GM18508 (cell line): ENCODE results near the gene PALM.
"Not testable (repeated sequence)": the region's sequence is repeated elsewhere in the genome, so short reads cannot be mapped to it uniquely, and the experiment has no call there.

Experiments used
- ATAC-seq: cut with Tn5 transposase; IDR thresholded peaks from one replicate; pipeline ENCODE4 v1.9.1; 2021; ENCODE audit warnings: moderate number of reproducible peaks; ENCODE audit not compliant: insufficient read depth, unreplicated experiment

PALM gene, protein sequence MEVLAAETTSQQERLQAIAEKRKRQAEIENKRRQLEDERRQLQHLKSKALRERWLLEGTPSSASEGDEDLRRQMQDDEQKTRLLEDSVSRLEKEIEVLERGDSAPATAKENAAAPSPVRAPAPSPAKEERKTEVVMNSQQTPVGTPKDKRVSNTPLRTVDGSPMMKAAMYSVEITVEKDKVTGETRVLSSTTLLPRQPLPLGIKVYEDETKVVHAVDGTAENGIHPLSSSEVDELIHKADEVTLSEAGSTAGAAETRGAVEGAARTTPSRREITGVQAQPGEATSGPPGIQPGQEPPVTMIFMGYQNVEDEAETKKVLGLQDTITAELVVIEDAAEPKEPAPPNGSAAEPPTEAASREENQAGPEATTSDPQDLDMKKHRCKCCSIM

GRCh38 chr19:708154-709143 is at the start of gene PALM:
Gene PALM, plus strand, starts transcription at chr19:708935. Its CDS starts 212 bp downstream, at chr19:709147.
- ATAC-seq: no peak

DNA sequence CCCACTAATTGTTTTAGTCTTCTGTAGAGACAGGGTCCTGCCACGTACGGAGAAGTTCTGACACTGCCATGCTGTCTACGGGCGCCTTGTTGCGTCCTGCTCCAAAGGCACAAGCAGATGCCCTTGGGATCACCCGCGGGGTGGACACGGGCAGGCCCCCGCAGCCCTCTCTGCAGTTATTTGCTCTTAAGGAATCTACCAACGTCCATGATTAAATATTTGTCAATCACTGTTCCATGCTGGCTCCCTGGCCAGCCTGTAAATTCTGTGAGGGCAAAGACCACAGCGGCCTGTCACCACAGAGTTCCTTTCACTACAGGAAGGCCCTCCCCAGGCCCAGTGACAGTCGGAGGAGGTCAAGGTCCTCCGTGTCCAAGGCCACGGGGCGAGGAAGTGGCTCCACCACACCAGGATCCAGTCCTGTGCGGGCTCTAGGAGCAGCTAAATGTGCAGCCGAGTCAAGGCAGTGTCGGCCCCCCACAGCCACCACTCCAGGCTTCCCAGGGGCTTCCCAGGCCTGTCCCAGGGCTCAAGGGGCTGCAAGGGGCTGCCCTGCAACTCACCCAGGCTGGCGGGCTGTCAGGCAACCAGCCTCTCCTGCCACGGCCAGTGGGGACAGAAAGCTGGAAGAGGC is 47.8 kb upstream of the PALM start:
- no peak for ATAC-seq

DNA sequence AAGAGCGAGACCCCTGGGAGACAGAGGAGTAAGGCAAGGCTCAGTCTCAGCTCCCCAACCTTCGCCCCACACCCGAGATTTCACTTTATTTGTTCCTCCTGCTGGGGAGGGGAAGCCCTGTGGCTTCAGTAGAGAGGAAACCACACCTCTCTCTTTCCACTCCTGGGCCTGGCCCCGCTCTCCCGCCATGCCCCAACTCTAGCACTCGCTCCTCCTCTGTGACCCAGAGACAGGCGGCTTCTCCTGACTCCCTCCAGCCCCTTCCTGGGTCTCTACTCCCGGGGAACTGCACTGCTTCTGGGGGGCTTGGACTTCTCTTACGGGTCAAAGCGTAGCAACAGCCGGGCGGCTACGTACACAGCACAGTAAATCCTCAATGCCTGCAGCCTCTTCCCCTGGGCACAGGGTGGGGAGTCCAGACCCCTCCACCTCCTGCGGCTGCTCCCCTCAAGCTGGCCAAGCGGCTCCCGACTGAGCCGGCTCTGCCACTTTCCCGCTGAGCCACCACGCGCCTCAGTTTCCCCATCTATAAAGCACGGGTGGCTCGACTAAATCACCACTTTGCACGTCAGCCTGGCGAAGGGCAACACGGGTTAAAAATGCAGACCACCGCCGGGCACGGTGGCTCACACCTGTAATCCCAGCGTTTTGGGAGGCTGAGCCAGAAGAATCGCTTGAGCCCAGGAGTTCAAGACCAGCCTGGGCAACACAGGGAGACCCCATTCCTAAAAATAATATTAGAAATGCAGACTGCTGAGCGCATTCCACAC is 47.1 kb upstream of the PALM start:
- no peak for ATAC-seq

DNA sequence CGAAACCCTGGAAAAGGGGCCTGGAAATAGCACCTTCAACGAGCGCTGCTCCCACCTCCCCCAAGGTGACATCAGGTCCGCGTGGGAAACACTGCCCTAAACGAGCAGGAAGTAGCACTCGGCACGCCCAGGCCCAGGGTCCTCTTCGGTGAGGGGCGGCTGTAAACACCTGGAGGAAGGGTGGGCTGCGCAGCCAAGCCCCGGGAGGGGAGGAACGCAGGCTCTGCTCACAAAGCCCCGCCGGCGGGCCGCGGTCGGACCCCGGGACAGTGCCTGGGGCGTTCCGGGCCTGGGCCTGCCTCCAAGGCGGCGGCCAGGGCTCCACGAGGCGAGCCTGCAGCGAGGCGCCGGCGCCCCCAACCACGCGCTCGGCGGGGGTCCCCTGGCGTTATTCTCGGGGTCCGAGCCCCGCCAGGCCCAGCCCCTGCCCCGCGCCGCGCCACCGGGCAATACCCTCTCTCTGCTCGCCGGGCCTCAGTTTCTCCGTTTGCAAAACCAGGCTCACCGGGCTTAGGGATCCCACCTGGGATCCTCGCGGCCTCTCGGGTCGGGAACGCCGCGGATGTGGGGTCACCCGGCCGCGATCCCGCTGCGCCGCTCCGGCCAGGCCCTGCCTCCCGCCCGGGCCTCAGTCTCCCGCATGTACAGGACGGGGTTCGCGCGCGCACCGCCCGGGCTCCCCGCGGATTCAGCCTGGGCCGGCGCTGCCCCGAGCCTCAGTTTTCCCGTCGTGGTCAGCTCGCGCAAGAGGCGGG is 46.4 kb upstream of the PALM start:
- no peak for ATAC-seq

GRCh38 chr19:662962-663681 is 45.6 kb upstream of the PALM start, which contains the start of gene RNF126:
Gene RNF126, minus strand, starts transcription at chr19:663214. Its CDS starts 93 bp downstream, at chr19:663121.
- no peak for ATAC-seq

DNA sequence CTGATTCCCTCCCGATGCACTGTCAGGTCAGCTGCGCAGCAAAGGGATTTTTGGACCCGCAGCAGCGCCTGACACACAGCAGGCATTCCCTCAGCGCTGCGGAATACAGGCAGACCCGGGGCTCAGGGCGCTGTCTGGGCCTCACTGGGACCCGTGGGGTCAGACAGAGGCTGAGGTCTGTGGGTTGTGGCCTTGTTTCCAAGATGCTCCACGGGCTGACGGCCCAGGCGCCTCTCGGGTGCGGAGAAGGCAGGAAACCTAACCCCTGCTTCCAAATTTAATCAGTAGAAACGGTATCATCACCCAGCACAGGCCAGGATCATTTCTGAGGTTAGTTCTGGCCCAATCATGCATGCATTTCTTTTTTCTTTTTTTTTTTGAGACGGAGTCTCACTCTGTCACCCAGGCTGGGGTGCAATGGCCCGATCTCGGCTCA is 45.0 kb upstream of the PALM start:
- no peak for ATAC-seq

DNA sequence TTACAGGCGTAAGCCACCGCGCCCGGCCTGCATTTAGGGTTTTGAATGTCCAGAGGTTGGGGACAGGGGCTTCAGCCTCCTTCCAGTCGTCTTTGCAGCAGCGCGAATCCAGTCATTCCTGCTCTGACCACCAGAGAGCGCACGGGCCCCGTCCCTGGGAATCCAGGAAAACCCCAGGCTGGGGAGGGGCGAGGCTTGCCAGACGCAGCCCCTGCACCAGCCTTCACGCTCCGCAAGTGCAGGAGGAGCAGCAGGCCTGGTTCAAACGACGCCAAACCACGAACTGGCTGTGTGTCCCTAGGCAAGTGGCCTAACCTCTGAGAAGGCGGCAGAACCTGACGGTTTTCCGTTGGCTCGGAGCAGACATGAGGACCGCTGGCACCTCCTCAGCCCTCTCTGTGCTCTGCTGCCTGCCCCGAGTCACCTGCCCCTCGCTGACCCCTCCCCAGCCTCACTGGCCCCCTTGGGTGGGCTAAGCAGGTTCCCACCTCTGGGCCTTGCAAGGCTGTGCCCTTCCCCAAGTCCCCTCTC is 43.8 kb upstream of the PALM start:
- no peak for ATAC-seq

- not testable (repeated sequence) for ATAC-seq
Measured at GRCh38 chr19:666985-667573, 41.7 kb upstream of the PALM start.

- ATAC-seq: not testable (repeated sequence)
Measured at GRCh38 chr19:668675-669434, 39.9 kb upstream of the PALM start.

DNA sequence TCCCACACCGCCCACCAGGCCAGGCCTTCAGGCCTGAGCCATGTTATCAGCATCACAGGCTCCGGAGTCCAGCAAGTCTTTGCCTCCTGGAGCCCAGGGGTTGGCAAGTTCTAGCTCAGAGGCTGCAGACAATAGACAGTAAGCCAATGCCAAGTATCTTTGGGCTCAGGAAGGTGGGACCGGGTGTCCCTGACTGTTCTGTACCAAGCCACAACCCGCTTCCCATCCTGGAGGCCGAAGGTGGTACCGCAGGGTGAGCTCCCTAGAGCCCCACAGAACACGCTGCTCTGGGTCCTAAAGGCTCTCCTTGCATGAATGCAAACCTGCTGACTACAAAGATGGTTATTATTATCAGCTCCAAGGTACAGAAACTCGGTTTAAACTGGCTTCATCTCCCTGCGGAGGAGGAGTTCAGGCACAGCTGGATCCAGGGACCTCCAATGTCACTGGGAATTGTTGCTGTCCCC is 38.1 kb upstream of the PALM start:
- no peak for ATAC-seq

DNA sequence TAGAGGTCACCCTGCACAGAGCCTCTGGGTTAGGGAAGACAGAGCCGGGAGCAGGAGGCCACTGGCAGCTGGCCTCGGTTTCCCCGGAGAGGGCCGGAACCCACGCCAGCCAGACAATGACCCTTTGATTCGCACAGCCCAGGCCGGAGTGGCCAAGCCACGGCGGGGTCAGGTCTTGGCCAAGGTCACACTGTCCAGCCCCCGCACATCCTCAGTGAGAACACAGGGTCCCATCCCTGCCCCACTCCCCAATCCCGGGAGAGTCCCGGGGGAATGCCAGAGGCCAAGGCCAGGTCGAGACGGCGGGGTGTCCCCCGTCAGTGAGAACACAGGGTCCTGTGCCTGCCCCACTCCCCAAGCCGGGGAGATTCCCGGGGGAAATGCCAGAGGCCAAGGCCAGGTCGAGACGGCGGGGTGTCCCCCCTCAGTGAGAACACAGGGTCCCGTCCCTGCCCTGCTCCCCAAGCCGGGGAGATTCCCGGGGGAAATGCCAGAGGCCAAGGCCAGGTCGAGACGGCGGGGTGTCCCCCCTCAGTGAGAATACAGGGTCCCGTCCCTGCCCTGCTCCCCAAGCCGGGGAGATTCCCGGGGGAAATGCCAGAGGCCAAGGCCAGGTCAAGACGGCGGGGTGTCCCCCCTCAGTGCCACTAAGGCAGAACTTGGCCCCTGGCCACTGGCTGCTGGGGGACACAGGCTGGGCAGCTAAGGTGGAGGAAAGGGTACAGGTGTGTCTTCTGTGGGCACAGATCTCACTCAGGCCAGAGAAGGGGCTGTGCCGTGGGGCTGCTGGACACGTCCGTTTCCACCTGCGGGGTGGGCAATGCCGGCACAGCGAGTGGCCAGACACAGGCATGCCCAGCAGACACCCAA is 34.2 kb upstream of the PALM start:
- no peak for ATAC-seq

DNA sequence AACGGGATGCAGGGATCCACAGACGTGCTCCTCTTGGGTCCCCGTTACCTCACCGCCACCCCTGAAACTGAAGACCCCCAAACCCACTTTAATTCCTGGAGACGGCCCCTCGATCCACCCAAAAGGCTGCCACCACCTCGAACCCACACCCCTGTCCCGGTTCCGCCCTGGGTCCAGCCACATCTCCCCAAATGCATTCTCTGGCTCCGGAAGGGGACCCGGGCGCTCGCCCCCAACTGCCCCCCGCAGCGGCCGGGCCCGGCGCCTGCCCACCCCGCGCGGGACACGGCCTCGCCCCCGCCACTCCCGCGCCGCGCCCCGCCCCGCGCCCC is 32.8 kb upstream of the PALM start:
- ATAC-seq: no peak

DNA sequence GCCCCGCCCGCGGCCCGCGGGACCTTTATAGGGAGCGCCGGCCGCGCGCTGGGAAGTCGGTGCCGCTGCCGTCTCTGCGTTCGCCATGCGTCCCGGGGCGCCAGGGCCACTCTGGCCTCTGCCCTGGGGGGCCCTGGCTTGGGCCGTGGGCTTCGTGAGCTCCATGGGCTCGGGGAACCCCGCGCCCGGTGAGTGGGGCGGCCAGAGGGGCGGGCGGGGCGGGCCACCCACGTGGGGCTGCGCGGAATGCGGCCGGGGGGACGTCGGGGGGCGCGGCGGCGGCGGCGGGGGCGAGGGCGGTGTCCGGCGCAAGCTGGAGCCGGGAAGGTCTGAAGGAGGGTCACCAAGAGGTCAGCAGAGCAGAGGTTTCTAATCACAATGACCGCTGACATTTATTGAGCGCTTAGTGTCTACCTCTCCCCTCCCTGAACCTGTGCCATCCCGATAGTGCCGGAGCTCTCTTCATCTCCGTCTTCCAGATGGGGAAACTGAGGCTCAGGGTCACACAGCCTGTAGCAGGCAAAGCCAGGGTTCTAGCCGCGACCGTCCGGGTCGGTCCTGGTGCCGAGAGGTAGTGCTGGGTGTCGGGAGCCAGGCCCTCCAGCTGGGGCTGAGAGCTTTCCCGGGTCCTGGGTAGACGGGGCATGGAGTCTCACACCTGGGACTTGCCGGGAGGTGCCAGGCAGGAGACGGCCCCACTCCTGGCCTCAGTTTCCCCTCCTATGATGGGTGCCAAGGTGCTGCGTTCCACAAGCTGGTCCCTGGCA is 32.2 kb upstream of the PALM start, which contains the start of gene FSTL3:
Gene FSTL3, plus strand, starts transcription at position 54 of the 767 bp plus-strand sequence. Its CDS starts 32 bp downstream, at position 86.
- ATAC-seq: no peak

GRCh38 chr19:677201-677600 is 31.5 kb upstream of the PALM start:
- ATAC-seq: no peak
